ENCODE results near the gene TNFSF13B.

DNA sequence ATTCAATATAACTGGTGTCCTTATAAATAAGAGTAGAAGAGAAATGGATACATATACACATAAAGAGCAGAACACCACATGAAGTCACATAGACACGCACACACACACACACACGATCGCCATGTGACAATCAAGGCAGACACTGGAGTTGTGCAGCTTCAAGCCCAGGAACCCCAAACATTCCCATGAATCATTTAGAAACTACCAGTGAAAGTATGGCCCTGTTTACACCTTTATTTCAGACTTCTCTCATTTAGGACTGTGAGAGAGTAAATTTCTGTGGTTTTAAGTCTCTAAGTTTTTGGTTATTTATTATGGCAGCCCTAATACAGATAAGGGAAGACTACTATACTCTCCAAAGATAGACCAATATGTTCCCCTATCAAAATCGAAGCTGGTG lies 20.4 kb upstream of the TNFSF13B start:
- TF ChIP-seq, protein P1, sequence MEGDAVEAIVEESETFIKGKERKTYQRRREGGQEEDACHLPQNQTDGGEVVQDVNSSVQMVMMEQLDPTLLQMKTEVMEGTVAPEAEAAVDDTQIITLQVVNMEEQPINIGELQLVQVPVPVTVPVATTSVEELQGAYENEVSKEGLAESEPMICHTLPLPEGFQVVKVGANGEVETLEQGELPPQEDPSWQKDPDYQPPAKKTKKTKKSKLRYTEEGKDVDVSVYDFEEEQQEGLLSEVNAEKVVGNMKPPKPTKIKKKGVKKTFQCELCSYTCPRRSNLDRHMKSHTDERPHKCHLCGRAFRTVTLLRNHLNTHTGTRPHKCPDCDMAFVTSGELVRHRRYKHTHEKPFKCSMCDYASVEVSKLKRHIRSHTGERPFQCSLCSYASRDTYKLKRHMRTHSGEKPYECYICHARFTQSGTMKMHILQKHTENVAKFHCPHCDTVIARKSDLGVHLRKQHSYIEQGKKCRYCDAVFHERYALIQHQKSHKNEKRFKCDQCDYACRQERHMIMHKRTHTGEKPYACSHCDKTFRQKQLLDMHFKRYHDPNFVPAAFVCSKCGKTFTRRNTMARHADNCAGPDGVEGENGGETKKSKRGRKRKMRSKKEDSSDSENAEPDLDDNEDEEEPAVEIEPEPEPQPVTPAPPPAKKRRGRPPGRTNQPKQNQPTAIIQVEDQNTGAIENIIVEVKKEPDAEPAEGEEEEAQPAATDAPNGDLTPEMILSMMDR (conservative IDR thresholded peaks at IDR 0.05; ENCODE audit: low read depth, low read length) = no peak
- TF ChIP-seq EZH2 (IDR thresholded peaks at IDR 0.05; ENCODE audit: borderline replicate concordance, low read depth, low read length, poor library complexity, severe bottlenecking) = no peak
